CD4-positive, alpha-beta T cell treated with Interleukin-10 for 1 hour (primary cell): ENCODE measurements around the gene NCF1.
"Not testable (repeated sequence)": the region's sequence is repeated elsewhere in the genome, so short reads cannot be mapped to it uniquely, and the experiment has no call there.

Experiments used
- DNase-seq: peaks from one replicate; pipeline ENCODE4 v3.0.0-alpha.2; 2020

NCF1 gene

GRCh38 chr7:74773760-74774750, at the start of gene NCF1:
Gene NCF1, plus strand, starts transcription at chr7:74774011. Its CDS starts 21 bp downstream, at chr7:74774032.
- not testable (repeated sequence) for DNase-seq

DNA sequence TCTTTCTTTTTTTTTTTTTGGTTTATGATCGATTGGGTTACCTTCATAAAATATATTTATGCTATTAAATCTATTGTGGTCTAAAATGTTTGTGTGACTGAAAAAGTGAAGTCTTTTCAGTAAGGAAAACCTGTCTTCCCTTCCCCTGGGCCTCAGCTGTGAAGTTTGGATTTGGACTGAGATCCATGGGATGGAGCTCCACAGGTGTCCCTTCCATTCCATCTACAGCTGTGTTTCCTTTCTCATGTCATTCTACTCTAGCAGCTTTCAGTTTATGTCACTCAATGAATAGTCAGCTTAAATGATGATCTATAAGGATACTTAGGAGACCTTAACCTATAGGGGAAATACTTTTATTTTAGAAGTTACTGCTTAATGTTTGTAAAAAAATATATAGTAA, 48.0 kb upstream of the NCF1 start:
- no peak for DNase-seq

DNA sequence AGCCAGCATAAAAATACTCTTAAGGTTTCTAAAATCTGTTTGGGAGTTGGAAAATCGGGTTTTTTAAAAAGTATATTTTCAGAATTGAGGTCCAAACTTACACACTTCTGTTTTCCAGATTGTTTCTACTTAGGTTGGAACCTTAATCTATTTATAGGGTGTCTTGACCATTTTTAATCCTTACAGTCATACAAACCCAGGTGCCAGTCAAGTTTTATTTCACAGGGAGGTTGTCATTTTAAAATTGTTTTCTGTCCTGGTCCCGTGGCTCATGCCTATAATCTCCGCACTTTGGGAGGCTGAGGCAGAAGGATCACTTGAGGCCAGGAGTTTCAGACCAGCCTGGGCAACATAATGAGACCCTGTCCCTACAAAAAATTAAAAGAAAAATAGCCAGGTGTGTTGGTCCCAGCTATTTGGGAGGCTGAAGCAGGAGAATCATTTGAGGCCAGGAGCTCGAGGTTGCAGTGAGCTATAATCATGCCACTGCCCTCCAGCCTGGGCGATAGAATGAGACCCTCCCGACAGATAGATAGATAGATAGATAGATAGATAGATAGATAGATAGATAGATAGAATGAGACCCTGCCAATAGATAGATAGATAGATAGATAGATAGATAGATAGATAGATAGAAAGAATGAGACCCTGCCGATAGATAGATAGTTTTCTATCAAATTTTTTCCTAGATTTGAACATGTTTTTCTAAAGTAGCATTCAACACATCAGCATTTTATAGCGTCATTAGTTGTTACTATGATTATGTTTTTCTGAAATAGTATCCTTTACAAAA, 47.3 kb upstream of the NCF1 start:
- no peak for DNase-seq

GRCh38 chr7:74728686-74729085, 45.1 kb upstream of the NCF1 start:
- not testable (repeated sequence) for DNase-seq

DNA sequence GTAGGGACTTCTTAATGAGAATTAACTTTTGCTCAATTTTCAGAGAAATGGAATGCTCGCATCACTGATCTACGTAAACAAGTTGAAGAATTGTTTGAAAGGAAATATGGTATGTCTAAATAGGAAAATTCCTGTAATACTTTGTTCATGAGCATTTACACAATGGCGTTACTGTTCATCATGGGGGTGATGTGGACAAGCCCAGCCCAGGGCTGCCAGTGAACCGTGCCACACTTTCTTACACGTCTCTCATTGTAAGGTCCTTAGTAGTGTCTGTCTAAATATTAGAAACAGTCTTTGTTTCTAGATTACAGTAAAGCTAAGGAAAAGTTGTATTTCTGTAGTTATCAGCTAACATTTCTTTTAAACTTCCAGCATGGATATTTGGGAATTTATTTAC, 43.6 kb upstream of the NCF1 start:
- DNase-seq: not testable (repeated sequence)

DNA sequence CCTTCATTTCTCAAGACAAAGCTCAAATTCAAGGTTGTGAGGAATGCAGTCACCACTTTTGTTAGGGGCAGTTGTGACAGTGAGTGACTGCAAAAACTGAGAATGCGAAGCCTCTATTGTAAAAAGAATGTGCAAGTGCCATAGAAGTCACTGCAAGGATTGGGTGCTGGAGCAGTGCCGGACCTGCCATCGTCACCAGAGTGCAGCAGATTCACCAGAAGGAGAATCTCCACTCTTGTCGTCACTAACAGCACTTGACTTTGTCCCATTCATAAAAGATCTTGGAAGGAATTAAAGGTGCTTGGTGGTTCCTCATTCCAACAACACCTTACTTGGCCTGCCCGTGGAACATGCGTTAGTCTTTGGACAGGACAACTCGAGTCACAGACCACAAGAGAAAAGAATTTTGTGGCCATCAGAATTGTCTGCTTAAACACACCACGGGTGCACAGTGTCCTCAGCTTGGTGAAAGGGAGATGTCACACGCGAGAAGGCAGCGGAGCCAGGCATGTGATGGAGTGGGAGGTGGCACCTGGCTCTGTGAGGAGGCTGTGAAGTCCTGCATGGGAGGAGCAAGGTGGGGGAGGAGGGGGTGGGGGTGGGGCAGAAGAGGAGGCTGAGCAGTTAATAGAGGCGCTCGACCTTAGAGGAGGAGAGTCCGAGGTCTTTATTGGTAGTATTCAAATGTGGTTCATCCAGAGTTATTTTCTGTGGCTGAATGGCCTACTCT, 33.7 kb upstream of the NCF1 start:
- DNase-seq: not testable (repeated sequence)

GRCh38 chr7:74743936-74744557, 29.8 kb upstream of the NCF1 start:
- not testable (repeated sequence) for DNase-seq

DNA sequence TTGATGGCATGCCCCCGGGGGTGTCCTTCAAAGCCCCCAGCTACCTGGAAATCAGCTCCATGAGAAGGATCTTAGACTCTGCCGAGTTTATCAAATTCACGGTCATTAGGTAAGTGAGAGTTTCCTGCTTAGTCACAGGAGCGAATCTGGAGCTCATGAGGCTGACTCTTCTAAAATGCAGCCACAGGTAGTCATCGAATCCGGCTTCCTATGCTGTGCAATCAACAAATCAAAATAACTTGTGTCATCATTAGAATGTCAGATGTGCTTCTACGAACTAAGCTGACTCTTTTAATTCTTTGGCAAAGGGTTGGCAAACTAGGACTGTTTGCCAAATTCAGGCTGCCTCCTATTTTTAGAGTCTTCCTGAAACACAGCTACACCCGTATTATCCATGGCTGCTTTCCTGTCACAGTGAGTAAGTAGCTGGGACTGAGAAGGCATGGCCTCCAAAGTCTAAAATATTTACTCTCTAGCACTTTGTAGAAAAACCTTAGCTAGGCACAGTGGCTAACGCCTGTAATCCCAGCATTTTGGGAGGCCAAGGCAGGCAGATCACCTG, 19.8 kb upstream of the NCF1 start:
- DNase-seq: not testable (repeated sequence)

DNA sequence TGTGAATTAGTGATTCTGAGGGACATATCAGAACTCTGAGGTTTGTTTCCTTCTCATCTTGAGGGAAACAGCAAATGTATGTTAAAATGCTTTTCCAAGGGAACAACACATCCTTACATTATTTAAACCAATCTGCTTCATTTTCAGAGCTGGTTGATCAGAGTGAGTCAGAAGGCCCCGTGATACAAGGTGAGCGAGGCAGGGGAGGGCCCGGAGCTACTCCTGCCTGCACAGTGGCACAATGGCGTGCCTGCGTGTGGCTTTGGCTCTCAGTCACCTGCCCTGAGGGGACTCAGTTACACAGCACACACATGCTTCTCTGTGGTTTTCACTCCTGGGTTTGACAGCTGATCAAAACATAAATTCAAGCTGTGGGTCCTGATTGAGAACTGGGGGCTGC, 17.1 kb upstream of the NCF1 start:
- DNase-seq: not testable (repeated sequence)

DNA sequence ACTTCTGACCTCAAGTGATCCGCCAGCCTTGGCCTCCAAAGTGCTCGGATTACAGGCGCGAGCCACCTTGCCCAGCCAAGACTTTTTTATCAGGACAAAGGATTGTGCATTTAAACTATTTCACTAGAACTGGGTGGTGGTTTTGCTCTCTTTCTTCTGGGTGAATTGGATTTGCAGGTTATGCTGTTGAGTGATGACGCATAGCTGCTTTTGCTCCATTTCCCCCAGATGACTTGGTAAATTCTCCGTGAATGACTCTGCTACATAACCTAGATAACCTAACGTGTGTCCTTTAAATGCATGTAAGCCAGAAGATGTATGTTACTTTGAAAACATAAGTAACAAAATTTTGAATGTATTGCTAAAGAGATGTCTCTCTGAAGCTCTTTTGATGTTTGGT, 15.5 kb upstream of the NCF1 start:
- DNase-seq: not testable (repeated sequence)

GRCh38 chr7:74758982-74759381, 14.8 kb upstream of the NCF1 start:
- DNase-seq: not testable (repeated sequence)

DNA sequence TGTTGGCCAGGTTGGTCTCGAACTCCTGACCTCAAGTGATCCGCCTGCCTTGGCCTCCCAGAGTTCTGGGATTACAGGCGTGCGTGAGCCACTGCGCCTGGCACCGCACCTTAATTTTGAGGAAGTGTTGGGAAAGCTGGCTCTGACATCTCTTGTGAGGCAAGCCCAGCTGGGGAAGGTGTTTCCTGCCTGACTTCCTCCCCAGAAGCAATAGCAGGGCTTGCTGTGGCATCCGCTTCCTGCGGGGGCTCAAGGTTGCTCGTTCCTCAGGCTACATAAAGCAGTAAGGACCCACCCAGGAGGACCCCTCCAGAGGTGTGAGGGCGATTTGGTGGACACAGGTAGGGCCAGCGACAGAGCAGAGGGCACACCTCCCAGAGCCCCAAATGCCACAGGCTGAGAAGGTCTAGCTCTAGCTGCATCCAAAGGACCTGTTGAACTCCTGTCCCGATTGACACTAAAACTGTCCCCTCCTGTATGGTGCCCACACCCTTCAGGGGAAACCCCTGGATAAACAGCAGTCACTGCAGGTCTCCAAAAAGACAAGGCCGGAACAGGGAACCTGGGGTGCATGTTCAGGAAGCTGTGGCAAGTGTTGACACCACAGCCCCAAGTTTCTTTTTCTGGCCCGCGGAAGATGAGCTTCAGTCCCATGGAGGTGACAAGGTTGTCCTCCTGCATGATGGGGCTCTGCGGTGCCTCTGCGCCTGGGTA, 8.4 kb upstream of the NCF1 start:
- not testable (repeated sequence) for DNase-seq

- DNase-seq: not testable (repeated sequence)
These were observed 7.3 kb upstream of the NCF1 start for GRCh38 chr7:74766509-74766908.

DNA sequence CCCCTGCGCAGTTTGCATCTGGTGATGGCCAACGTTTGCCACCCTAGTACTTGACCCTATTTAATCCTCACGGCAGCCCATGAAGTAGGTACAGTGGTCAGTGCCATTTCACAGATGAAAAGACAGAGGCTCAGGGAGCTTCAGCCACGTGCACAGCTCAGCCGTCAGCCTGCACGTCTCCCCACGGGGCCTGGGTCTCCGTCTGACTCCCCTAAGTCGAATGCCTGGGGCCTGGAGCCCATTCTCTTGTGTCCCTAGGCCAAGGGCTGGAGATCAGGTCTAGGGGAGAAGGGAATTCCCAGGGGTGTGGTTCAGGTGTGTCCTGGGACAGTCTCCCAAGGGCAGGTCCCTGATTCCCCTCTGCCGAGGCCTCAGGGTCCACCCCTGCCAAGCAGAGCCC, 6.8 kb upstream of the NCF1 start:
- DNase-seq: not testable (repeated sequence)

DNA sequence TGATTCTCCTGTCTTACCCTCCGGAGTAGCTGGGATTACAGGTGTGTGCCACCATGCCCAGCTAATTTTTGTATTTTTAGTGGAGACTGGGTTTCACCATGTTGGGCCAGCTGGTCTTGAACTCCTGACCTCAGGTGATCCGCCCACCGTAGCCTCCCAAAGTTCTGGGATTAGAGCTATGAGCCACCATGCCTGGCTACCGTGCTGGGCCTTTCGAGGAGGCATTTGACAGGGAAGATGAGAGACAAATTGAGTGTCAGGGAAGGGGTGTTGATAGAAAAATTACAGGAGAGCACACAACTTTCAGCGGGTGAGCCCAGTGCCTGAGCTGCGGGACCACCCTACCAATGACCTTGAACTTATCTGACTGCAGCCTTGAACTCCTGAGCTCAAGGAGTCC, 3.7 kb upstream of the NCF1 start:
- not testable (repeated sequence) for DNase-seq

GRCh38 chr7:74772093-74772492, 1.7 kb upstream of the NCF1 start:
- DNase-seq: not testable (repeated sequence)

- DNase-seq: not testable (repeated sequence)
These were observed 1.3 kb downstream of the NCF1 start for GRCh38 chr7:74775111-74775510.

- not testable (repeated sequence) for DNase-seq
These were observed 5.2 kb downstream of the NCF1 start for GRCh38 chr7:74779053-74779452.

DNA sequence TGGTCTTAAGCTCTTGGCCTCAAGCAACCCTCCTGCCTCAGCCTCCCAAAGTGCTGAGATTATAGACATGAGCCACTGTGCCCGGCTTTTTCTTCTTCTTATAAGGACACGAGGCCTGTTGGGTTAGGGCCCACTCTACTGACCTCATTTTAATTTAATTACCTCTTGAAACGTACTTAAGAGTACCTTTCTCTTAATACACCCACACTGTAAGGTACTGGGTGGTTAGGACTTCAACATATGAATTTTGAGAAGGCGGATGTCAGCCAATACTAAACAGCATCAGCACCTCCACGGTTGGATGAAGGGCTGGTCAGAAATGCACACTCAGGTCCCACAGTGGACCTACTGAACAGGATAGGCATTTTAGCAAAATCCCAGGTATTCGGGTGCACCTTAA, 7.9 kb downstream of the NCF1 start:
- not testable (repeated sequence) for DNase-seq

DNA sequence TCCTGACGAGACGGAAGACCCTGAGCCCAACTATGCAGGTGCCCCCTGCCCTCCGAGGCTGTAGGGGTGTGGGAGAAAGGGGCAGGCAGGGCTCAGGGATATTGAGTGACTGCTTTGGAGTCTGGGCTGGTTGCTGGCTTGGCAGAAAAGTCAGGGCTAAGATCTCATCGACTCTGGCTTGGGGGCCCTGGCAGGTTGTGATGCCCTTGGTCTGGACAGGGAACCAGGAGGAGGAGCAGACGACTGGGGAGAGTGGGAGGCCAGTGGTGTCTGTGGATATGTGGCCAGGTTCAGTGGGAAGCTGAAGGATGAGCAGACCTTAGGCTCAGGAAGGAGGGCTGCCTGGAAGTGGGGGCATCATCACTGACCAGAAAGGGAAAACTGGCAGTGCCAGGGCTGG, 9.8 kb downstream of the NCF1 start:
- not testable (repeated sequence) for DNase-seq
